ENCODE results near the gene SLC39A11.
"Not testable (repeated sequence)": the region's sequence is repeated elsewhere in the genome, so short reads cannot be mapped to it uniquely, and the experiment has no call there.

The SLC39A11 gene

DNA sequence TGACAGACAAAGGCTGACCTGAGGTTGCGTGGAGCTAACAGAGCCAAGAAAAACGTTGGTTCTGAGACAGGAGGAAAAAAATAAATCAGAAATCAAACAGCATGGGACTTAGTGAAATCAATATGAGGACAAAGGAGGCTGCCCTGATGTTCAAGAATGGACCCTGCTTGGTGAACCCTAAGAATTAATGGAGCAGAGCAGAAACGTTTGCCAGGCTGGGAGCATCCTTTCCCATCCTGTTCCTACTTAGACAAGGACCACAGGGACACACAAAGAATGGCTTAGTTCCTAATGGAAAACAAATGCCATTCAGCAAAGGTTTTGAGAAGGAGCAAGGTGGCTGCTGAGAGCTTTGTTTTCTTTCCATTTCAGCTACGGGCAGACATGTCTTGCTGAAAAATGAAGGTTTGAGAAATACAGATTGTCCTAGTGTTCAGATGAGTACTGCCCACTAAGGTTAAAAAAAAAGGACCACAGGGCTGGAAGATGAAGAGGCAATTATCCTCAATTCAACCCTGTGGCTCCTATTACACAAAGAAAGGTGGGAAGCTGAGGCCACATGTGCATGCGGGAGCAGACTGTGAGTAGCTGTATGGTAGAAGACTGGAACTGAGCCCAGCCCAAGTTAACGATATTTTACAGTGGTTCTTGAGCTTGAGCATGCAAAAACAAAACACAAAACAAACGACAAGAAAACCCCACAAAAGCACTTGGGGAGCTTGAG, 230.1 kb downstream of the SLC39A11 start:
- DNase-seq = no peak

- DNase-seq = no peak
These were observed 230.7 kb downstream of the SLC39A11 start for GRCh38 chr17:72861811-72862210.

DNA sequence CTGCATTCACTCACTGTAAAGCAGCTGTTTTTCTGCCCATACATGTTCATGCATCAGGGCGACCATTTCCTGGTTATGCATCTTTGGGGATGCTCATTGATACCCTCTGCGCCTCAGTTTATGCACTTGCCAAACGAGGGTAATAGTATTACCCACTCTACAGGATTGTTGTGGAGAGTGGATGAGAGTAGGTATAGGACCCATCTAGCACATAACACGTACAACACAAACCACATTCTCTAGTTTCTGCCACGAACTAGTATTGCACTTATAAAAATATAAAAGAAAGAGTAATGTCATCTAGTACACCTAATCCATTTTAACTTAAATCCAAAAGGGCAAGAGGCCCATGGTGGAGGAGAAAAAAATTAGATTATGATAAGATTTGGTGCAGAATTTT, 231.7 kb downstream of the SLC39A11 start:
- no peak for DNase-seq

DNA sequence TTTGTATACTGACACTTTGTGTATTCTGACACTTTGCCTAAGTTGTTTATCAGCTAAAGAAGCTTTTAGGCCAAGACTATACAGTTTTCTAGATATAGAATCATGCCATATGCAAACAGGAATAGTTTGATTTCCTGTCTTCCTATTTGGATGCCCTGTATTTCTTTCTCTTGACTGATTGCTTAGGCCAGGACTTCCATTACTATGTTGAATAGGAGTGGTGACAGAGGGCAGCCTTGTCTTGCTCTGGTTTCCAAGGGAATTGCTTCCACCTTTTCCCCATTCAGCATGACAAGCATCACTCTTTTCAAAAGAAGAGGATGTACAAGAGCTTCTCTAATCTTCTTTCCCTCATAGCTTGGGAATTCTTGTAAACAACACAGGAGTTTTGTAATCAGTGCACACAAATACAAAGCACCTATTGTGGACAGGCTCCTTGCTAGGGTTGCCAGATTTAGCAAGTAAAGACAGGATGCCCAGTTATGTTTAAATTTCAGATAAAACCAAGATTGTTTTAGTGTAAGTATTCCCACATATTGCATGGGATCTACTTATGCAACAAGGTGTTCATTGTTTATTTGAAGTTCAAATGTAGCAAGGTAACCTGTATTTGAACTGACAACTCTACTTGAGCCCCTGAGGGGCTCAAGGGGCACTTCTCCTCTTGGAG, 233.5 kb downstream of the SLC39A11 start:
- no peak for DNase-seq

DNA sequence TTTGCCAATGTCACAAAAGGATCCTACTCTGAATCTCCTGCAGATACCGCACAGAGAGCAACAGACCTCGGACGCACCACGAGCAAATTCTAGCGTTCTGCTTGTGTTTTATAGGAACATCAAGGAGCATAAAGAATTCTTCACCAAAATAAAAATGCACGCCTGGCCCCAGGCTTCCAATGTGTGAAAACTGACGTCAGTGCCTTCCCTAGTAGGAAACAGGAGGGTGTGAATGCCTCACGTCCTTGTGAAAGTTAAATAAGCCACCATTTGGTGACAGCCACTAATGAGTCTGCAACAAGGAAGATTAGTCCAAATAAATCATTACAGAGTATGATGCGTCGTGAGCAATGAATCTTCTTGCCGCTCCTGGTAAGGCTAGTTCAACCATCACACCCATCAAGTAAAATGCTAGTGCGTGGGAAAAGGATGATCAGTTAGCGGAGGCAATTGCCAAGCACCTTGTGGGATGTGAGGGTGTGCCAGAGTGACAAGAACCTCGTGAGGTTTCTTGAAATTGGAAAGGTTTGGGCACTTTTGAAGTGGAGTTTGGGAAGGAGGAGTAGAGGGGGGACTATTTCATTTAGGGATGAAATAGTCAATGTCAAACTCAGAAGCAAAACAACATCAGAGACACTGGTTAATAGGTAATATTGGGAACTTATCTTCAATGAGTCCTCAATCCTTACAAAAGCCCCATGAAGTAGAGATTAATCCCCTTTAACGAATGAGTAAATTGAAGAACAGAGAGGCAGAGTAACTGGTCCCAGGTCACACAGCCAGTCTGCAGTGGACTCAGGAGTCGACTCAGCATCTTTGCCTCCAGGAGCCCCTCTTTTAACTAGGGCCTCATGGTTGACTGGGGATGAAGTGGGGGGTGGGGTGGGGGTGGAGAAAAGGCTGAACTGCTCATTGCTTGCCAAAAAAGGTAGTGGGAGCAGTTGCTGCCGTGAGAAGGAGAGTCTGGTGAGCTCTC, 238.8 kb downstream of the SLC39A11 start:
- no peak for DNase-seq

DNA sequence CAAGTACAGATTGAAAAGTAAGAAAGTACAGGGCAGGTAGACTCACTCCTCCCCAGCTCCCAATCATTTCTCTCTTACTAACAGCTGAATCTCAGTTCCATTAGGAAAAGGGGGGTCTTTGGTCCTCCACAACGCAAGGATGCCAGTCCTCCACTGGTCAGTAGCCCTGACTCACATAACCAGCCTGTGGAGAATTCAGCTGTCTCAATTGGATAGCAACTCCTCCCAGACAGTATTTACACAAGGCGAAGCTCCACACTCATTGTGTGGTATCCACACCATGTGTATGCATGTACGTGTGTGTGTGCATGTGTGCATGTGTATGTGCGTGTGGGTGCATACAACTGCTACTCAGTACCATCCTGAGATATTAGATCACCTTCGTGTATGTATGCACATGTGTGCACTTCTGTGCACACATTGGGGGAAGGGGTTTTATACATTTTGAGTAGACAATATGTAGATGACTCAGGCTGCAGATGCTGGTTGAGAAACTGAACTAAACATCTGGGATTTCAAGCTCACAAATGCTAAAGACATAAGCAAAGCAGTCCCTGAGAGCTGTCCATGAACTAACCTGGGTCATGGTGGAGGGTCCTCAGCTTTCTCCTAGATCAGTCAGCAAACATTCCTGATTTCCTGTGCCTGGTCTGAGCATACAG, 240.1 kb downstream of the SLC39A11 start:
- no peak for DNase-seq

- no peak for DNase-seq
These were observed 241.9 kb downstream of the SLC39A11 start for GRCh38 chr17:72850410-72851118.

DNA sequence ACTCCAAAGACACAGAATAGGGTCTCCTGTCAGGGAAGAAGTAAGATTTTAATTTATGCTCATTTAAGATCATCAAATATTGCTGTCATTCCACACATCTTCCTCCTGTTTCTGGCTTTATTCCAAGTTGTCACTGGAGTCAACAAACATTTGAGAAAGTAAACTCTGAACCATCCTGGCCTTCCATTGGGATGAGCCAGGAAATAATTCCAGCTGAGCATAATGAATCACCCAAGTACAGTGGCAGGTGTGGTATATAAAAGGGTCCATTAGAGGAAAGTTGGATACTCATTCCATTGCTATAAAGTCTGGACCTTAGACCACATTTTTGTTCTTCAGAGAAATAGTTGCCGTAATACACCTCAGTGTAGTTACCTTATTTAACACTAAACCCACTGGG, 246.1 kb downstream of the SLC39A11 start:
- DNase-seq = no peak

GRCh38 chr17:72843591-72843990, 248.9 kb downstream of the SLC39A11 start:
- no peak for DNase-seq

- DNase-seq = no peak
These were observed 252.5 kb downstream of the SLC39A11 start for GRCh38 chr17:72840019-72840418.

DNA sequence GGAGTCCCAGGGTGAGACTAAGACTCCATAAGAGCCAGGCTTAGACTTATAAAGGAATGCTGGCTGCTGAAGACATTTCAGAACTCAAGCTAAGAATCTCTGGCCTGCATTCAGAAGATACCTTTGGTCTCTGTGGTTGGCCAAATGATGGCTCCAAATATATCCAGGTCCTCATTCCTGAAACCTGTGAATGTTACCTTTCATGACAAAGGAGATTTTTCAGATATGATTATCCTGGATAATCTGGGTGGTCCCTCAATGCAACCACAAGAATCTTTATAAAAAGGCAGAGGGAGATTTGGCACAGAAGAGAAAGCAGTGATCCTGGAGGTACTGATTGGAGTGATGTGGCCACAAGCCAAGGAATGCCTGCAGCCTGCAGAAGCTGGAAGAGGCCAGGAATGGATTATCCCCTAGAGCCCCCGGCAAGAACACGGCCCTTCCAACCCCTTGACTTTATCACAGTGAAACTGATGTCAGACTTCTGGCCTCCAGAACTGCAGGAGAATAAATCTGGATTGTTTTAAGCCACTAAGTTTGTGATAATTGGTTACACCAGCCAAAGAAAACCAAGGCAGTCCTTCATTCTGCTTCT, 253.3 kb downstream of the SLC39A11 start:
- DNase-seq = no peak

DNA sequence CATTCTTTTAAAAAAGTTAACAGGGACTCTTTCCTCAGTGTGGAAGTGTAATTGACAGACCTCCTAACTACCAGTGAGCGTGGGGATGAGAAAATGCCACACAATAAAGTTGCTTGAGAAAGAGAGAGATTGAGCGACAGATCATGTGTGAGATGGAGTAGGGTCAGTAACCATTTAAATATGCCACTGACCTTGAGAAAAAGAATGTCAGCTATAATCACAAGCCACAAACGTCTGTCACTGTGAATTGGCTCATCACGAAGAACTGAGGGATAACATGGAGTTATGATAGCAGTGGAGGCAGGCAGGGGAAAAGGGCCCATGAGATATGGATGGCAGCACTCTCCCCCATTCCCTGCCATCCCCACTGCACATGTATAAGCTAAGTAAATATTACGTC, 253.9 kb downstream of the SLC39A11 start:
- no peak for DNase-seq

- DNase-seq = no peak
These were observed 254.4 kb downstream of the SLC39A11 start for GRCh38 chr17:72838068-72838467.

- no peak for DNase-seq
These were observed 255.2 kb downstream of the SLC39A11 start for GRCh38 chr17:72837335-72837734.

- no peak for DNase-seq
These were observed 259.2 kb downstream of the SLC39A11 start for GRCh38 chr17:72833128-72833765.

GRCh38 chr17:72832306-72832705, 260.2 kb downstream of the SLC39A11 start:
- no peak for DNase-seq

GRCh38 chr17:72829883-72830282, 262.6 kb downstream of the SLC39A11 start:
- DNase-seq = no peak

GRCh38 chr17:72826602-72827001, 265.9 kb downstream of the SLC39A11 start:
- no peak for DNase-seq

DNA sequence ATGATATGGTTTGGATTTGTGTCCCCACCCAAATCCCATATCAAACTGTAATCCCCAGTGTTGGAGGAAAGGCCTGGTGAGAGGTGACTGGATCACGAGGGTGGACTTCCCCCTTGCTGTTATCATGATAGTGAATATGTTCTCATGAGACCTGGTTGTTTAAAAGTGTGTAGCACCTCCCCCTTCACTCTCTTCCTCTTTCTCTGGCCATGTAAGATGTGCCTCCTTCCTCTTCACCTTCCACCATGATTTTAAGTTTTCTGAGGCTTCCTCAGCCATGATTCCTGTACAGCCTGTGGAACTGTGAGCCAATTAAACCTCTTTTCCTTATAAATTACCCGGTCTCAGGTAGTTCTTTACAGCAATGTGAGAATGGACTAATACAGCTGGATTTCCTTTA, 266.4 kb downstream of the SLC39A11 start:
- DNase-seq = not testable (repeated sequence)

GRCh38 chr17:72825218-72825617, 267.3 kb downstream of the SLC39A11 start:
- DNase-seq = no peak

DNA sequence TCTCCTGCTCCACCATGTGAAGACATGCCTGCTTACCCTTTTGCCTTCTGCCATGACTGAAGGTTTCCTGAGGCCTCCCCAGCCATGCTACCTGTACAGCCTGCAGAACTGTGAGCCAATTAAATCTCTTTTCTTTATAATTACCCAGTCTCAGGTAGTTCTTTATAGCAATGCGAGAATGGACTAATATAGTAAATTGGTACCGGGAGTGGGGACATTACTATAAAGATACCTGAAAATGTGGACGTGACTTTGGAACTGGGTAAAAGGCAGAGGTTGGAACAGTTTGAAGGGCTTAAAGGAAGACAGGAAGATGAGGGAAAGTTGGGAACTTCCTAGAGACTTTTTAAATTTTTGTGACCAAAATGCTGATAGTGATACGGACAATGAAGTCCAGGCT, 268.2 kb downstream of the SLC39A11 start:
- not testable (repeated sequence) for DNase-seq
